Renal cortical epithelial cell (primary cell): ENCODE results near the gene PPARG. TPM values are rescaled to one million over a fixed set of nuclear protein-coding genes. Genes with fewer than 3 reads are reported as not detected.
"Not testable (repeated sequence)": the region's sequence is repeated elsewhere in the genome, so short reads cannot be mapped to it uniquely, and the experiment has no call there.

ENCODE experiments used
- DNase-seq: peaks from one replicate; pipeline ENCODE4 v3.0.0-alpha.2; 2011; ENCODE audit warnings: low read depth
- total RNA-seq: library from RNA; depleted of rRNA; stranded (reverse); fragments of >200 nt; gene quantifications from 2 replicates; pipeline ENCODE4 v1.2.3, GENCODE V29; 2014

Gene PPARG
- total RNA-seq, 1 donor from 2014 or later, result 11.3 TPM

GRCh38 chr3:12279591-12280326 lies 9.1 kb upstream of the PPARG start:
- no peak for DNase-seq

GRCh38 chr3:12280357-12280806 lies 8.5 kb upstream of the PPARG start:
- peak; percentile 36 for DNase-seq

GRCh38 chr3:12284591-12284990 lies 4.3 kb upstream of the PPARG start:
- no peak for DNase-seq

GRCh38 chr3:12285003-12285555 lies 3.8 kb upstream of the PPARG start:
- no peak for DNase-seq

- DNase-seq, result not testable (repeated sequence)
These were observed 3.1 kb upstream of the PPARG start for GRCh38 chr3:12285779-12286178.

GRCh38 chr3:12286504-12286903 lies 2.4 kb upstream of the PPARG start:
- DNase-seq, result no peak

GRCh38 chr3:12286927-12287726 lies 1.7 kb upstream of the PPARG start:
- DNase-seq, result peak; percentile 83

GRCh38 chr3:12287727-12288181 lies 1.1 kb upstream of the PPARG start:
- DNase-seq, result no peak

- DNase-seq, result no peak
These were observed 654 bp downstream of the PPARG start for GRCh38 chr3:12289524-12289923.

- DNase-seq, result no peak
These were observed 3.9 kb downstream of the PPARG start for GRCh38 chr3:12292770-12293169.

GRCh38 chr3:12294885-12295580 lies 6.2 kb downstream of the PPARG start:
- DNase-seq, result peak; percentile 96

- DNase-seq, result no peak
These were observed 7.6 kb downstream of the PPARG start for GRCh38 chr3:12296511-12296910.

GRCh38 chr3:12299026-12299425 lies 10.2 kb downstream of the PPARG start:
- DNase-seq, result no peak

- DNase-seq, result peak; percentile 89
These were observed 11.3 kb downstream of the PPARG start for GRCh38 chr3:12300137-12300536.

GRCh38 chr3:12301031-12301430 lies 12.2 kb downstream of the PPARG start:
- DNase-seq, result peak; percentile 43

- no peak for DNase-seq
These were observed 12.6 kb downstream of the PPARG start for GRCh38 chr3:12301513-12301912.

- DNase-seq, result no peak
These were observed 13.7 kb downstream of the PPARG start for GRCh38 chr3:12302564-12302963.

GRCh38 chr3:12303534-12303933 lies 14.7 kb downstream of the PPARG start:
- DNase-seq, result peak; percentile 71

- no peak for DNase-seq
These were observed 15.1 kb downstream of the PPARG start for GRCh38 chr3:12303993-12304392.

GRCh38 chr3:12307136-12307535 lies 18.3 kb downstream of the PPARG start:
- no peak for DNase-seq

- DNase-seq, result peak; percentile 94
These were observed 19.6 kb downstream of the PPARG start for GRCh38 chr3:12308517-12308916.

GRCh38 chr3:12309716-12310115 lies 20.8 kb downstream of the PPARG start:
- DNase-seq, result no peak
